ENCODE data around the gene CD8B.
A peak's percentile ranks its signal among the peaks of the same experiment; 100 is the strongest.

Gene CD8B

GRCh38 chr2:86806059-86806857 is 55.4 kb downstream of the CD8B start:
- no peak for DNase-seq (ENCODE audit: low spot score)

GRCh38 chr2:86800856-86801567 is 60.7 kb downstream of the CD8B start:
- no peak for DNase-seq (ENCODE audit: low spot score)

- DNase-seq (ENCODE audit: low spot score): no peak
Measured at GRCh38 chr2:86794861-86795260, 66.8 kb downstream of the CD8B start.

- no peak for DNase-seq (ENCODE audit: low spot score)
Measured at GRCh38 chr2:86793752-86794151, 67.9 kb downstream of the CD8B start.

- no peak for DNase-seq (ENCODE audit: low spot score)
Measured at GRCh38 chr2:86791573-86791972, 70.1 kb downstream of the CD8B start.

GRCh38 chr2:86790676-86791572 is 70.8 kb downstream of the CD8B start, which contains the start of gene CD8A:
Gene CD8A (minus strand): TSS chr2:86790913. CDS start chr2:86790825, 88 bp downstream.
- DNase-seq (ENCODE audit: low spot score): no peak

- no peak for DNase-seq (ENCODE audit: low spot score)
Measured at GRCh38 chr2:86790134-86790675, 71.5 kb downstream of the CD8B start.

GRCh38 chr2:86789687-86790133 is 72.0 kb downstream of the CD8B start:
- DNase-seq (ENCODE audit: low spot score): peak; percentile 43

- peak; percentile 51 for DNase-seq (ENCODE audit: low spot score)
Measured at GRCh38 chr2:86788881-86789686, 72.6 kb downstream of the CD8B start.

GRCh38 chr2:86788165-86788564 is 73.5 kb downstream of the CD8B start:
- no peak for DNase-seq (ENCODE audit: low spot score)

- DNase-seq (ENCODE audit: low spot score): no peak
Measured at GRCh38 chr2:86787736-86788135, 74.0 kb downstream of the CD8B start.

- no peak for DNase-seq (ENCODE audit: low spot score)
Measured at GRCh38 chr2:86786001-86786536, 75.6 kb downstream of the CD8B start.

- DNase-seq (ENCODE audit: low spot score): no peak
Measured at GRCh38 chr2:86785456-86785855, 76.2 kb downstream of the CD8B start.

GRCh38 chr2:86783615-86784339 is 77.9 kb downstream of the CD8B start:
- no peak for DNase-seq (ENCODE audit: low spot score)

- DNase-seq (ENCODE audit: low spot score): no peak
Measured at GRCh38 chr2:86782748-86783147, 78.9 kb downstream of the CD8B start.

GRCh38 chr2:86781363-86781762 is 80.3 kb downstream of the CD8B start:
- DNase-seq (ENCODE audit: low spot score): no peak

GRCh38 chr2:86779971-86780370 is 81.7 kb downstream of the CD8B start:
- DNase-seq (ENCODE audit: low spot score): no peak

GRCh38 chr2:86778957-86779356 is 82.7 kb downstream of the CD8B start:
- no peak for DNase-seq (ENCODE audit: low spot score)

- no peak for DNase-seq (ENCODE audit: low spot score)
Measured at GRCh38 chr2:86776532-86776931, 85.2 kb downstream of the CD8B start.

- no peak for DNase-seq (ENCODE audit: low spot score)
Measured at GRCh38 chr2:86775338-86775737, 86.3 kb downstream of the CD8B start.
